Stimulated activated CD8-positive, alpha-beta memory T cell treated with anti-CD3 and anti-CD28 coated beads, Interleukin-12 subunit alpha, Interleukin-12 subunit beta, amount 100 ng/mL, for 1 hour (primary cell): ENCODE measurements around the gene VDAC1.
"Not testable (repeated sequence)": the region's sequence is repeated elsewhere in the genome, so short reads cannot be mapped to it uniquely, and the experiment has no call there.

Experiments used
- DNase-seq: peaks from one replicate; pipeline ENCODE4 v3.0.0-alpha.2; 2020; ENCODE audit warnings: low read depth

Gene VDAC1

GRCh38 chr5:133967698-133968203, 37.0 kb downstream of the VDAC1 start:
- DNase-seq: no peak

DNA sequence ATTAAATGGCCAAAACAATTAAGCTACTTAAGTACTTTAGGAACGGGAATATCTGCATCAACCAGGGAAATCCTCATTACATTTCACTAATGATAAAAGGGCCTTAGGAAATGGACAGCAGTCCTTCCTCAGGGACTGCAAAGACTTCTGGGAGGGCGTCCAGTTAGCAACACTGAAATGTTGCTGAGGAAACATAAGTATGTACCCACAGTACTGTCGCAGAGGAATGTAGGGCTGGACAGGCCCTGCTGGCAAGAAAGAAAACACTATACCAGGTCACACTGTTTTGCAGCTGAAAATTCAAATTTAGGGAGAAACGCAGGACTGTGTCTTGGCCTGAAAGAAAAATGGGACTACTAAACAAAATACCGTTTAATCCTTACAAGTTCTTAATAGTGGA, 37.7 kb downstream of the VDAC1 start:
- DNase-seq: no peak

DNA sequence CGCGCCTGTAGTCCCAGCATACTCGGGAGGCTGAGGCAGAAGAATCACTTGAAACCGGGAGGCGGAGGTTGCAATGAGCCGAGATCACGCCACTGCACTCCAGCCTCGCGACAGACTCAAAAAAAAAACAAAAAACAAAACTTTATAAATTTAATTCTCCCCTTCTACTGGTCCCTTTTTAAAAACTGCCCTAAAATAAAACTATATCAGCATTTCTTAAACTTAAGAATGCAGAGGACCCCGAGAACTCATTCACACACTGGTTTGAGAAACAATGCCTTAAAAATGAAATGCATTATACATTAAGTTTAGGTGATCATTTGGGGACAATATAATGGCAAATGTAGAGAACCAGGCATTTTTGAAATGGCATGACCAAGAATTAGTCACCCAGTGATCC, 38.7 kb downstream of the VDAC1 start:
- no peak for DNase-seq

- no peak for DNase-seq
Observed at GRCh38 chr5:133963493-133964128, 41.2 kb downstream of the VDAC1 start.

GRCh38 chr5:133962801-133963476, 41.8 kb downstream of the VDAC1 start:
- DNase-seq: no peak

DNA sequence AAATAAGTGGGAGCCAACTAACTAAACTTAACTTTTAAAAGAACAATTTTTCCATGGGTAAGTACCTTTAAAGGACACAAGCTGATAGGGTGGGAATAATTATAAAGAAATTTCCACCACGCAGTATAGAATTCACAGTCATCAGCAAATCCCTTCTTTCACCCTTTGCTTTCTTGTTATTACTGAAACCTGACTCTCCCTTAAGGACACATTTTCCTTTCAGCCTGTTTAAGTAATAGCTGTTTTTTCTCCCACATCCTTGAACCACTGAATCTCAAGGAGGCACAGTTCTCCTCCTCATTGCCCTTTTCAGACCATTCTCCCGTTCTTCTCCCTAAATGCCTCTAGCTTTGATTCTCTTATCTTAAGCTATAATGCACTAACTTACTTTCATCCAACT, 42.6 kb downstream of the VDAC1 start:
- no peak for DNase-seq

DNA sequence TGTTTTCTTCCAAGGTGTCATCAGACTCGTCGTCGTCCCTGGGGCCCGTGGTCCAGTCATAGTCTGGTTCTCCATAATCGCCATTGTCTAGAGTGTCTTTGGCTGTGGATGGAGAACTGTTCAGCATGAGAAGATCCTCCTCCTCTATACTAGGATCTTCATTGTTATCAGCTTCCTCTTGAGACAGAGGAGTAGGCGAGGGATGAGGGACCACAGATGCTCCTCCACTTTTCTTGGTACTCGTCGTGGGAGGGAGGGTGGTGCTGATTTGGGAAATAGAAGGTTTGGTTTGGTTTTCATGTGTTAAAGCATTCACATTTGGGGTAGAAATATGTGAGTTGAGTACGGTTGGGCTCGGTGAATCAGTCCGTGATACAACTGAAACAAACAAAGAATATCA, 45.1 kb downstream of the VDAC1 start:
- DNase-seq: no peak

- DNase-seq: no peak
Observed at GRCh38 chr5:133957591-133957990, 47.2 kb downstream of the VDAC1 start.

DNA sequence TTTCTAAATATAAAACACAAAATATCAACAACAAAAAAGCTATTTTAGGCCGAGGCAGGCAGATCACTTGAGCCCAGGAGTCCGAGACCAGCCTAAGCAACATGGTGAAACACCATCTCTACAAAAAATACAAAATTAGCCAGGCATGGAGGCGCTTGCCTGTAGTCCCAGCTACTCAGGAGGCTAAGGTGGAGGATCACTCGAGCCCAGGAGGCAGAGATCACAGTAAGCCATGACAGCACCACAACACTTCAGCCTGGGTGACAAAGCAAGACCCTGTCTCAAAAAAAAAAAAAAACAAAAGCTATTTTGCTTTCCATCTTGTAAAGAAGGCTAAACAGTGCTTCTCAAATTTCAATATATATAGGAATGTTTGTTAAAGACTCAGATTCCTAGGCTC, 47.7 kb downstream of the VDAC1 start:
- no peak for DNase-seq

DNA sequence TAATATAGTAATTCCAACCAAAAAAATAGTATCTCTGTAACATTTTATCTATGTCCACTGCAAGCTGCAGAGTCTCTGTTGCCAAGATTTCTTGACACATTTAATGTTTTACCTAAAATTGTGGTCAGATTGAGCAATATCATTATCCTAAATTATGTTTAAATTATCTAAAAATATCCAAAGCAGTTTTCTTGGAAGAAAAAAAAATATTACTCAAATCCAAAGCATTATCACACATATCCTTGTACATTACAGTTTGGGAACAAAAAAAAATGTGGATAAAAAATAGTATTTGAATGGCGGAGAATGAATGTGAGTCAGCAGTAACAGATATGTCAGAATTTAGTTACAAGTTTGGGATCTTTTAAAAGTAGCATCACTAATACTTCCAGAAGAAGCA, 48.6 kb downstream of the VDAC1 start:
- DNase-seq: not testable (repeated sequence)

DNA sequence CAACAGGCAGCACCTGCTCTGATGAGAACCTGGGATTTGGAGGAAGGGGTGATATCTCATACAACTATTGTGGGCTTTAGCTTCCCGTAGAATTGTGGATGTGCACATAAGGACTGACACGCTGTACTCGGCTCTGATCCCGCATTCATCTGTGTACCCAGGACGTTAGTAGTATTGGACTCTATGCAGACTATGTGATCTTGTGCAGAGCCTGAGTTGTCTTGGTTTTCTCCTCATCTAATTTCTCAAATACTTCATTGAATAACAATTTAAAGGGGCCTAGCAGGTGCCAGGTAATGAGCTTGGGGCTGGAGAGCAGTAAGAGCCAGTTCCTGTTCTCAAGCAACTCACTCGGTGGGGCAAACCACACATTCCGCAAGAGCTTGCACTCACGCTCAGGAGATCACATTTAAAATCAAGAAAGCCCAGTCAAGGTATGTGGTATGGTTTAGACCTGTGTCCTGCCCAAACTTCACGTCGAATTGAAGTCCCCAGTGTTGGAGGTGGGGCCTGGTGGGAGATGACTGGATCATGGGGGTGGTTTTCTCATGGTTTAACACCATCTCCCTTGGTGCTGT, 51.1 kb downstream of the VDAC1 start:
- DNase-seq: no peak

- no peak for DNase-seq
Observed at GRCh38 chr5:133952729-133953567, 51.8 kb downstream of the VDAC1 start.

GRCh38 chr5:133950821-133951612, 53.8 kb downstream of the VDAC1 start:
- DNase-seq: no peak

GRCh38 chr5:133948721-133949120, 56.1 kb downstream of the VDAC1 start:
- no peak for DNase-seq

GRCh38 chr5:133947431-133947841, 57.3 kb downstream of the VDAC1 start:
- no peak for DNase-seq

- no peak for DNase-seq
Observed at GRCh38 chr5:133945568-133945967, 59.2 kb downstream of the VDAC1 start.

DNA sequence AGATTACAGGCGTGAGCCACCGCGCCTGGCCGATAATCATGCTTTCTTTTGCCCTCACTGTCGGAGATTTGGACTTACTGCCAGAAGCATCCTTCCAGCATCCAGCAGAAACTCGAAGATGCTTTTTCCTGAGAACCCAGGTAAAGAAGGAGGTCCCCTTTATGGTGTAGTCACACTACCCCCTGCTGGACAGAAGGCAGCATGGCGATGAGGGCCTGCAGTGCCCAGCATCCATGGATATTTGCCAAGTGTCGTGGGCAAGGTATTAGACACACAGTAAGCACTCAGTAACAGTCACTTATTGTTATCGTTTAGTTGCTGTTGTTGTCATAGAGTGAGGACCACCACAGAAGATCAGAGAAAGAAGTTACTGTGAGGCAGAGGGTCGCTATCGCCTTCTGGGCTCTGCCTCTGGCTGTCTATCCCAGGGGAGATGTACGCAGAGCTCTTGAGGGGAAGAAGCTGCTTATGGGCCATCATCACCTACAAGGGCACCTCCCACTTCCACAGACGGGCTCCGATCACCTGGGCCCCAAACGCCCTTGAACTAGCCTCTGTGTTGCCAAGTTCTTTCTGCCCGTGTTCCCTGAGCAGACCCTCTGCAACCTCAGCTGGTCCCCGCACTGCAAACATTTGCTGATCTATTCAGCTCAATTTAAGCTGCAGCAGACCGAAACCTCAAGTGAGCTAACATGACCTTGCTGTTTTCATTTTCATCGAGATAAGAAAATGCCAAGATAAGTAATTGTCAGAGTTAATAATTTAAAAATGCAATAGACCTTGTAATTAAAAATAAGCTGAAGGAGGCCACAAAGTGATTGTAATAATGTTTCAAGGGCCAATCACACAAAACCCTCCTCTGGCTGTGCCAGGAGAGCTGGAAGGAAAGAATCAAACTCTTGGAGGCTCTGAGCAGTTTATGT, 60.3 kb downstream of the VDAC1 start:
- peak; percentile 7 for DNase-seq

GRCh38 chr5:133943475-133943817, 61.3 kb downstream of the VDAC1 start:
- DNase-seq: no peak

DNA sequence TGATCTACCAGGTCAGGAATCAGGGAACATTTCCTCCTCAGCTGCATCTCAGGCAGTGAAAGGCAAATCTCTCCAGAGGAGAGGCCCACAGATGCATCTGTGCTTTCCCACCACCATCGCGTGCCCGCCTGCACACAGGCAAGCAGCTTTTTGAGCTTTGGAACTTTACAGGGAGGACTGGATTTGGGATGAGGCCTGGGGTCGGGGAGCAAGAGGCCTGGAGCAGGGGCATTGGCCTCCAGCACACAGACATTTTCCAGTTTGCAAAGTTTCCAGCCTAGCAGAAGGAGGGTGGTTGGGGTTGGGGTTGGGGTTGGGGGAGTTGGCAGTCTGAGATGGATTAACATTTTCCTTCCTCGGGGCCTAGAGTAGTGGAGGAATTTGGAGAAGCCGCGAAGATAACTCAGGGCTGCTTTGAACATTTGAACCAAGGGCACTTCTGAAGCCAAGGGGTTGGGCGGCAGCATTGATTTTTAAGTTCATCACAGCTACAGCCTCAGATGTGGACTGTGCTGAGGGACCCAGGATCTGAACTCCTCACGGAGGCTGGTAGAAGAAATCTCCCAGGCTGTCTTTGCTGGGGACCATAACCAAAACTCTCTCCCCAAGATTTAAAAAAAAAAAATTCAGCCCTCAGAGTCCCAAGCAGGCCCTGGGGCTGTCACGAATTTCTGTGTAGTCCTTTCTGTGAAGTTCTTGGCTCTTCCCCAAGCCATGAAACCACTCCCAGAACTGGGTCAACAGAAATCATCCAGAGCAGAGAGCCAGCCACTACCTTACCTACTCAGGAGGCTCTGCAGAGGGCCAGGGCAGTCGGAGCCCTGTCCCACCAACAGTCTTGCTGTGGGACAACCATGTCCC, 61.9 kb downstream of the VDAC1 start:
- DNase-seq: no peak
